ENCODE measurements around the gene NKX2-1. TPM values are rescaled to one million over a fixed set of nuclear protein-coding genes. Genes with fewer than 3 reads are reported as not detected.

NKX2-1 gene
- total and polyA plus RNA-seq, 8 donors = 13.4 TPM; not detected in 7

DNA sequence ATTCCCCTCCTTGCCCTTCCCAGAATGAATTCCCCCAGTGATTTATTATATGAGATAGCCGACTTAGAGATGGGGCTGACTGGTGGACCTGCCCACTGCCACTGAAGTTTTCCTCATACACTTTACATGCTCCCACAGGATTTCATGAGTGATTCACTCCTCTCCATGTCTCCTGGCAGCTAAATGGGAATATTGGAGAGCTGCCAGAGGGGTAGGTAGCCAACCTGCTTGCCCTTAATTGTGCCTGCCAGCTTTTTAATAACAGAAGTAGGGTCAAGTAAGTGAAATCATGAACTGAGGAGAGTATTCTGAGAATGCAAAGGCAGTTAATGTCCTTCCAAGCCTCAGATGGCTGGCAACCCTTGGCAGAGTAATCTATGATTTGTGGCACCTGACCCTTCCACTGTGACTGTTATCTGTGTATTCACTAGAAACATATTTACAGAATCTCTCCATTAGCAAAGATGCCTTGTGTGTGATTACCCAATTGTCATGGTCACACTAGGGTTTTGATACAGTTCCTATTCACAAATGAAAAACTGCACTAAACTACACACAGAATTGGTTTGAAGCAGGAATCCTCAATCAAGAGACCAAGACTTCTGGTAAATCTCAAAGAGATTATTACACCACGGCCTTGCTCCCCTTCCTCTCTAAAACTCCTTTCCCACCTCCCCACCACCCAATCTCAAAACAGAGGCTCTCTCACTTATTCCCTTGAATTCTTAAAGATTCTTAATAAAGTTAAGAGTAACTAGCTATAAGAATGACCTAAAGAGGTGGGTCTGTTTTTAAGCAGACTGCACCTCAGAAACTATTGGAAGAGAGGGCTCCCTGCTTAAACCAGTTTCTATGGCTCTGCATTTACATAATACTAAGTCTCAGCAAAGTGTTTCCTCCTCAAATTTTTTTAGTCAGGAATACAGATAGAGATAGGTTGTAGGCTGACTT is 17.2 kb downstream of the NKX2-1 start:
- peaks cover 5 to 27% (median 15%) of the 10 kb centered on the region in 4 donors for H3K4me1 ChIP-seq
- peaks cover 24 to 98% (median 80%) of the 10 kb centered on the region in 3 donors for H3K27me3 ChIP-seq
- no peak overlapping the region for H3K4me3 ChIP-seq
- DNase-seq = no peak
- intact Hi-C loops (cut with DNase I; ENCODE audit: low total_unique reads) = no loop called here
- TF ChIP-seq, protein P1, sequence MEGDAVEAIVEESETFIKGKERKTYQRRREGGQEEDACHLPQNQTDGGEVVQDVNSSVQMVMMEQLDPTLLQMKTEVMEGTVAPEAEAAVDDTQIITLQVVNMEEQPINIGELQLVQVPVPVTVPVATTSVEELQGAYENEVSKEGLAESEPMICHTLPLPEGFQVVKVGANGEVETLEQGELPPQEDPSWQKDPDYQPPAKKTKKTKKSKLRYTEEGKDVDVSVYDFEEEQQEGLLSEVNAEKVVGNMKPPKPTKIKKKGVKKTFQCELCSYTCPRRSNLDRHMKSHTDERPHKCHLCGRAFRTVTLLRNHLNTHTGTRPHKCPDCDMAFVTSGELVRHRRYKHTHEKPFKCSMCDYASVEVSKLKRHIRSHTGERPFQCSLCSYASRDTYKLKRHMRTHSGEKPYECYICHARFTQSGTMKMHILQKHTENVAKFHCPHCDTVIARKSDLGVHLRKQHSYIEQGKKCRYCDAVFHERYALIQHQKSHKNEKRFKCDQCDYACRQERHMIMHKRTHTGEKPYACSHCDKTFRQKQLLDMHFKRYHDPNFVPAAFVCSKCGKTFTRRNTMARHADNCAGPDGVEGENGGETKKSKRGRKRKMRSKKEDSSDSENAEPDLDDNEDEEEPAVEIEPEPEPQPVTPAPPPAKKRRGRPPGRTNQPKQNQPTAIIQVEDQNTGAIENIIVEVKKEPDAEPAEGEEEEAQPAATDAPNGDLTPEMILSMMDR (IDR thresholded peaks at IDR 0.05) = no peak
- TF ChIP-seq EP300 (IDR thresholded peaks at IDR 0.05) (no peak), POLR2AphosphoS5 (IDR thresholded peaks at IDR 0.05) (no peak), POLR2A (IDR thresholded peaks at IDR 0.05) (no peak)
- H3K27ac ChIP-seq = no peak overlapping the region
- no peaks in the 10 kb centered on the region for H3K36me3 ChIP-seq
- WGBS, 5 donors = 5 to 13% (median 11%) methylated on average over 2 of the region's 2 CpGs
- H3K9me3 ChIP-seq = peaks cover 0 to 25% (median 2%) of the 10 kb centered on the region in 4 donors

DNA sequence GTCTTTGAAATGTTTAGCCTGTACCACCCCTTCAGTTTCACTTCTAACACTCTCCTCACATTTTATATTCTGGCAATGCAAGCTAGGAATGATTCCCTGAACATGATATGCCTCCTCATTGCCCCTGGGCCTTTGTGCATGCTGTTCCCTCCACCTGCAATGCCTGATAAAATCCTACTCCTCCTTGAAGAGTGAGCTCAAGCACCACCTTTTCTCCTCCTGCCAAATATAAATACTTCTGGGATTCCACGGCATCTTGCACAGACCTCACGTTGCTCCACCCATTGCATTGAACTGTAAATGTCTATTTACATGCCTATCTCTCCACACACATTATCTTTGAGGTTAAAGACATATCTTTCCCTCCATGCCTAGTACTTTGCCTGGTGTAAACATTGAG is 21.1 kb downstream of the NKX2-1 start:
- no peak for TF ChIP-seq POLR2AphosphoS5 (IDR thresholded peaks at IDR 0.05)
- TF ChIP-seq, protein P1 (IDR thresholded peaks at IDR 0.05) = no peak
- no peak for TF ChIP-seq EP300 (IDR thresholded peaks at IDR 0.05)
- TF ChIP-seq POLR2A (IDR thresholded peaks at IDR 0.05) = no peak
- Histone ChIP-seq H3K9me3 (peaks cover 0 to 3% (median 0%) of the 10 kb centered on the region in 4 donors), H3K4me1 (peaks cover 0 to 3% (median 2%) of the 10 kb centered on the region in 4 donors), H3K27me3 (peaks cover 2 to 98% (median 49%) of the 10 kb centered on the region in 3 donors), H3K27ac (no peak overlapping the region), H3K4me3 (no peak overlapping the region), H3K36me3 (no peaks in the 10 kb centered on the region)
- intact Hi-C loops (cut with DNase I; ENCODE audit: low total_unique reads) = no loop called here
- WGBS, 5 donors = 2 to 8% (median 7%) methylated on average over 2 of the region's 2 CpGs
- DNase-seq = no peak

- Histone ChIP-seq H3K9me3 (no peaks in the 10 kb centered on the region), H3K36me3 (no peaks in the 10 kb centered on the region), H3K4me3 (no peak overlapping the region), H3K27me3 (peaks cover 0 to 97% (median 27%) of the 10 kb centered on the region in 3 donors), H3K27ac (no peak overlapping the region), H3K4me1 (no peaks in the 10 kb centered on the region)
- TF ChIP-seq EP300 (IDR thresholded peaks at IDR 0.05) (no peak), POLR2A (IDR thresholded peaks at IDR 0.05) (no peak), POLR2AphosphoS5 (IDR thresholded peaks at IDR 0.05) (no peak)
- TF ChIP-seq, protein P1 (IDR thresholded peaks at IDR 0.05) = no peak
- intact Hi-C loops (cut with DNase I; ENCODE audit: low total_unique reads) = no loop called here
- WGBS, 5 donors = 58 to 76% (median 67%) methylated on average over 4 of the region's 4 CpGs
- DNase-seq = no peak
Measured at GRCh38 chr14:36496346-36496745, 23.7 kb downstream of the NKX2-1 start.

DNA sequence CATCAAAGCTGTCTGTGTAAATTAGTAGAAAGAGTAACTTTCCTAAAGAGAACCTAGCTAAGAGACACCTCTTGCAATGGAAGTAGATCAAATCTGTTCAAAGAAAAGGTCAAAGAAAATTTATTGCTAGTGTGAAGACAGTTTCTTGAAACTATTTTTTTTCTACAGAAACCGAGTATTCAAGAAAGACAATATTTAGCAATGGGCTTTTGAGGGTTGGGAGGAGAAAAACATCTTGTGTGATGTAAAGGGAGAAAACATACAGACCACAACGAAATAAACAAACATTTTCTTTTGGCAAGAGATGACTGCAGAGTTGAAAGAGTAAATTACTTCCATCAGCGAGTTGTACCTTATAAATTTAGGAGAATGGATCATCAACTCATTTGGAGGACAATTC is 24.4 kb downstream of the NKX2-1 start:
- intact Hi-C loops (cut with DNase I; ENCODE audit: low total_unique reads) = no loop called here
- 5 to 9% (median 6%) methylated on average over 3 of the region's 3 CpGs for WGBS, 5 donors
- DNase-seq = no peak
- H3K9me3 ChIP-seq = no peaks in the 10 kb centered on the region
- TF ChIP-seq POLR2A (IDR thresholded peaks at IDR 0.05) = no peak
- TF ChIP-seq, protein P1 (IDR thresholded peaks at IDR 0.05) = no peak
- no peak for TF ChIP-seq POLR2AphosphoS5 (IDR thresholded peaks at IDR 0.05)
- no peak for TF ChIP-seq EP300 (IDR thresholded peaks at IDR 0.05)
- H3K27me3 ChIP-seq = peaks cover 0 to 95% (median 26%) of the 10 kb centered on the region in 3 donors
- H3K4me3 ChIP-seq = no peak overlapping the region
- H3K4me1 ChIP-seq = no peaks in the 10 kb centered on the region
- H3K36me3 ChIP-seq = no peaks in the 10 kb centered on the region
- no peak overlapping the region for H3K27ac ChIP-seq

Data from stomach (tissue), 9 donors.